Measurements from ENCODE around the gene CSF1R.

CSF1R gene

GRCh38 chr5:150062216-150062922 lies 24.0 kb downstream of the CSF1R start:
- Histone ChIP-seq H3K27me3 (ENCODE audit: insufficient read depth, low read length, poor library complexity) (peaks cover 6% of the 10 kb centered on the region), H3K4me2 (ENCODE audit: insufficient read depth, low read length) (no peak overlapping the region), H3K27ac (ENCODE audit: low read length) (no peak overlapping the region), H3K4me3 (ENCODE audit: low read depth in 1 of 2, low read length in 2 of 2) (no peak overlapping the region), H3K79me2 (ENCODE audit: insufficient read depth, low read length) (no peaks in the 10 kb centered on the region), H3K36me3 (ENCODE audit: insufficient read depth, low read length) (no peaks in the 10 kb centered on the region), H3K4me1 (ENCODE audit: insufficient read depth, low read length) (no peaks in the 10 kb centered on the region), H3K9ac (ENCODE audit: low read depth, low read length) (no peak overlapping the region), H3K9me3 (ENCODE audit: insufficient read depth, low read length, severe bottlenecking) (no peaks in the 10 kb centered on the region), H2AFZ (ENCODE audit: low read depth, low read length) (no peak overlapping the region), H4K20me1 (ENCODE audit: insufficient read depth, low read length) (no peaks in the 10 kb centered on the region)
- TF ChIP-seq EZH2 (IDR thresholded peaks at IDR 0.05; ENCODE audit: borderline replicate concordance, low read depth, low read length, severe bottlenecking) (no peak), CTCF (IDR thresholded peaks at IDR 0.05; ENCODE audit: borderline replicate concordance, extremely low read depth, low read length, poor library complexity, severe bottlenecking) (no peak)
- DNase-seq (no peak), ATAC-seq (ENCODE audit: insufficient read depth, low read depth) (no peak)

GRCh38 chr5:150061538-150061995 lies 24.8 kb downstream of the CSF1R start:
- Histone ChIP-seq H3K4me1 (ENCODE audit: insufficient read depth, low read length) (no peaks in the 10 kb centered on the region), H3K27ac (ENCODE audit: low read length) (no peak overlapping the region), H4K20me1 (ENCODE audit: insufficient read depth, low read length) (no peaks in the 10 kb centered on the region), H3K9me3 (ENCODE audit: insufficient read depth, low read length, severe bottlenecking) (no peaks in the 10 kb centered on the region), H3K79me2 (ENCODE audit: insufficient read depth, low read length) (no peaks in the 10 kb centered on the region), H3K36me3 (ENCODE audit: insufficient read depth, low read length) (no peaks in the 10 kb centered on the region), H3K9ac (ENCODE audit: low read depth, low read length) (no peak overlapping the region), H2AFZ (ENCODE audit: low read depth, low read length) (no peak overlapping the region), H3K4me2 (ENCODE audit: insufficient read depth, low read length) (no peak overlapping the region), H3K27me3 (ENCODE audit: insufficient read depth, low read length, poor library complexity) (peaks cover 6% of the 10 kb centered on the region), H3K4me3 (ENCODE audit: low read depth in 1 of 2, low read length in 2 of 2) (no peak overlapping the region)
- ATAC-seq (ENCODE audit: insufficient read depth, low read depth): no peak
- DNase-seq: no peak
- TF ChIP-seq EZH2 (IDR thresholded peaks at IDR 0.05; ENCODE audit: borderline replicate concordance, low read depth, low read length, severe bottlenecking) (no peak), CTCF (IDR thresholded peaks at IDR 0.05; ENCODE audit: borderline replicate concordance, extremely low read depth, low read length, poor library complexity, severe bottlenecking) (no peak)

GRCh38 chr5:150060471-150060870 lies 25.9 kb downstream of the CSF1R start:
- Histone ChIP-seq H3K27me3 (ENCODE audit: insufficient read depth, low read length, poor library complexity) (peaks cover 6% of the 10 kb centered on the region), H3K4me2 (ENCODE audit: insufficient read depth, low read length) (no peak overlapping the region), H3K9ac (ENCODE audit: low read depth, low read length) (no peak overlapping the region), H2AFZ (ENCODE audit: low read depth, low read length) (no peak overlapping the region), H3K4me3 (ENCODE audit: low read depth in 1 of 2, low read length in 2 of 2) (no peak overlapping the region), H3K36me3 (ENCODE audit: insufficient read depth, low read length) (no peaks in the 10 kb centered on the region; the same call in 1 of the 2 replicates), H3K4me1 (ENCODE audit: insufficient read depth, low read length) (no peaks in the 10 kb centered on the region), H3K27ac (ENCODE audit: low read length) (no peak overlapping the region), H4K20me1 (ENCODE audit: insufficient read depth, low read length) (no peaks in the 10 kb centered on the region), H3K9me3 (ENCODE audit: insufficient read depth, low read length, severe bottlenecking) (no peaks in the 10 kb centered on the region), H3K79me2 (ENCODE audit: insufficient read depth, low read length) (no peaks in the 10 kb centered on the region)
- TF ChIP-seq CTCF (IDR thresholded peaks at IDR 0.05; ENCODE audit: borderline replicate concordance, extremely low read depth, low read length, poor library complexity, severe bottlenecking): no peak
- no peak for TF ChIP-seq EZH2 (IDR thresholded peaks at IDR 0.05; ENCODE audit: borderline replicate concordance, low read depth, low read length, severe bottlenecking)
- DNase-seq (no peak), ATAC-seq (ENCODE audit: insufficient read depth, low read depth) (no peak)
